RWPE2 (cell line): ENCODE data around the gene KLK11.

ENCODE experiments used
- ATAC-seq: fragments of 200-7000 bp; cut with Tn5 transposase; 3 replicates; pipeline ENCODE4 v1.9.1; 2021; ENCODE audit warnings: low read depth
- DNase-seq: peaks from one replicate; pipeline ENCODE4 v3.0.0-alpha.2; 2020; ENCODE audit warnings: low spot score
- H3K27ac ChIP-seq: fragments of 450-650 bp; 2 replicates; pipeline ENCODE4 v1.5.1; 2017; ENCODE audit warnings: mild to moderate bottlenecking; ENCODE audit not compliant: poor library complexity, severe bottlenecking
- H3K27me3 ChIP-seq: fragments of 250-450 bp; sonication (Bioruptor Pico); 2 replicates; pipeline ENCODE4 v1.5.1; 2021; ENCODE audit warnings: mild to moderate bottlenecking, moderate library complexity; ENCODE audit not compliant: insufficient read depth, poor library complexity, severe bottlenecking
- H3K36me3 ChIP-seq: fragments of 250-450 bp; sonication (Bioruptor Pico); 2 replicates; pipeline ENCODE4 v1.5.1; 2020; ENCODE audit warnings: low read depth, mild to moderate bottlenecking, moderate library complexity
- H3K4me1 ChIP-seq: fragments of 250-450 bp; sonication (Bioruptor Pico); 2 replicates; pipeline ENCODE4 v1.5.1; 2021; ENCODE audit warnings: mild to moderate bottlenecking, moderate library complexity; ENCODE audit not compliant: insufficient read depth, poor library complexity, severe bottlenecking
- H3K4me3 ChIP-seq: fragments of 250-450 bp; sonication (Bioruptor Pico); 2 replicates; pipeline ENCODE4 v1.5.1; 2021; ENCODE audit warnings: mild to moderate bottlenecking, moderate library complexity; ENCODE audit not compliant: severe bottlenecking
- H3K9me3 ChIP-seq: fragments of 250-450 bp; sonication (Bioruptor Pico); 2 replicates; pipeline ENCODE4 v1.5.1; 2021; ENCODE audit warnings: mild to moderate bottlenecking, moderate library complexity; ENCODE audit not compliant: severe bottlenecking
- CTCF ChIP-seq: fragments of 450-650 bp; IDR thresholded peaks from one replicate; pipeline ENCODE4 v1.5.1; 2017; ENCODE audit warnings: mild to moderate bottlenecking, moderate library complexity; ENCODE audit not compliant: poor library complexity, severe bottlenecking

KLK11 gene

DNA sequence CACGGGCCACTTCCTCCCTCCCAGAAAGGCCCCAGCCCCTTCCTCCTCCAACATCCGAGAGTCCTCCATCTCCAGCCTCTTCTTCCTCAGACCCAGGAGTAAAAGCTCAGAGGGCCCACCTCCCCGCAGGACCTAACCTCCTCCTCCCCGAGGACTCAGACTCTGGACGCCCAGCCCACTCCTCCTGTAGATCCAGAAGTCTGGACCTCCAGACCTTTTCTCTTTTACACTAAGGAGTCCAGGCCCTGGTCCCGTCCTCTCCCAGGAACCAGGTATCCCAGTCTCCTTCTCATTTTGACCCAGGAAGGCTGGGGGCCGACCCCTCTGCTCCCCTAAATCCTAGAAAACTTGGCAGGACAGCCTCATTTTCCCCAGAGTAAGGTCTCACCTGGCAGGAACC, 23.1 kb downstream of the KLK11 start:
- Histone ChIP-seq H3K9me3 (no peaks in the 10 kb centered on the region), H3K36me3 (no peaks in the 10 kb centered on the region), H3K4me3 (no peak overlapping the region), H3K4me1 (peaks cover 3% of the 10 kb centered on the region), H3K27me3 (peaks cover 5% of the 10 kb centered on the region), H3K27ac (no peak overlapping the region)
- ATAC-seq, result no peak
- no peak for DNase-seq
- TF ChIP-seq CTCF, result no peak

GRCh38 chr19:51002542-51003311, 23.7 kb downstream of the KLK11 start:
- TF ChIP-seq CTCF, result no peak
- peak; percentile 88 for DNase-seq
- H3K27ac ChIP-seq, result no peak overlapping the region
- H3K4me1 ChIP-seq, result peaks cover 3% of the 10 kb centered on the region
- H3K9me3 ChIP-seq, result no peaks in the 10 kb centered on the region
- no peaks in the 10 kb centered on the region for H3K36me3 ChIP-seq
- ATAC-seq, result peak; percentile 59
- peaks cover 5% of the 10 kb centered on the region for H3K27me3 ChIP-seq
- H3K4me3 ChIP-seq, result peak overlapping the region; percentile 21

DNA sequence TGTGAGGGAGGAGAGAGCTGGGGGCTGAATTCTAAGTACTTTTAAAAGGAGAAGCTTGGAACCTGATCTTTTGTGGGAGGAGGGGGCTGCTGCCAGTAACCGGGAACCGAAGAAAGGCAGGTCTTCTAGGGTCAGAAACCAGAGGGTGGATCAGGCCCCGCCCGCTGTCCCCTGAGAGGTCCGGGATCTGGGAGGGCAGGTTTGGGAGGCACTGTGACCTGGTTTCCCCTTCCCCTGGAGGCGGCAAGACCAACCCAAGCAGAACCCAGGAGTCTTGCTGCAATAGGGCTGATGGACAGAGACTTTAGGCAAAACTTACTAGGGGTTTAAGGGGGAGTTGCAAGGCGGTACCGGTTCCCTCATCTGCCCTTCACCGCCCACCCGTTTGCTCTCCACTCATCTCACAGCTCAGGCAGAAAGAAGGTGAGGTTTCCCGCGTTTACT, 24.3 kb downstream of the KLK11 start:
- H3K4me3 ChIP-seq, result peak overlapping the region; percentile 21
- no peak for ATAC-seq
- peaks cover 5% of the 10 kb centered on the region for H3K27me3 ChIP-seq
- no peak overlapping the region for H3K27ac ChIP-seq
- TF ChIP-seq CTCF, result no peak
- H3K9me3 ChIP-seq, result no peaks in the 10 kb centered on the region
- H3K4me1 ChIP-seq, result peaks cover 3% of the 10 kb centered on the region
- H3K36me3 ChIP-seq, result no peaks in the 10 kb centered on the region
- no peak for DNase-seq

- Histone ChIP-seq H3K27ac (no peak within 1 kb of the TSS), H3K36me3 (no peaks in the 10 kb centered on the region), H3K27me3 (peaks cover 5% of the 10 kb centered on the region), H3K4me1 (peaks cover 3% of the 10 kb centered on the region), H3K4me3 (peak within 1 kb of the TSS; percentile 21), H3K9me3 (no peaks in the 10 kb centered on the region)
- ATAC-seq (0 out of 3 replicates have a peak, but pooled peaks have one; percentile 33), DNase-seq (no peak)
- no peak for TF ChIP-seq CTCF
Measured at GRCh38 chr19:51001515-51001914, 24.9 kb downstream of the KLK11 start, which contains the start of gene KLK8. KLK8 (minus strand) TSS chr19:51001604; CDS start chr19:51001167, 437 bp downstream.

- Histone ChIP-seq H3K27ac (no peak overlapping the region), H3K27me3 (peaks cover 5% of the 10 kb centered on the region), H3K36me3 (no peaks in the 10 kb centered on the region), H3K4me1 (peaks cover 3% of the 10 kb centered on the region), H3K9me3 (no peaks in the 10 kb centered on the region), H3K4me3 (no peak overlapping the region)
- no peak for DNase-seq
- no peak for TF ChIP-seq CTCF
- ATAC-seq, result peak; percentile 33; the same call in 2 of the 3 replicates
Measured at GRCh38 chr19:51000981-51001380, 25.4 kb downstream of the KLK11 start.
